ENCODE measurements around the gene GHDC. TPM values are rescaled to one million over a fixed set of nuclear protein-coding genes. Genes with fewer than 3 reads are reported as not detected.

Gene GHDC
- total RNA-seq, 1 donor from 2014 or later: 8.4 TPM

DNA sequence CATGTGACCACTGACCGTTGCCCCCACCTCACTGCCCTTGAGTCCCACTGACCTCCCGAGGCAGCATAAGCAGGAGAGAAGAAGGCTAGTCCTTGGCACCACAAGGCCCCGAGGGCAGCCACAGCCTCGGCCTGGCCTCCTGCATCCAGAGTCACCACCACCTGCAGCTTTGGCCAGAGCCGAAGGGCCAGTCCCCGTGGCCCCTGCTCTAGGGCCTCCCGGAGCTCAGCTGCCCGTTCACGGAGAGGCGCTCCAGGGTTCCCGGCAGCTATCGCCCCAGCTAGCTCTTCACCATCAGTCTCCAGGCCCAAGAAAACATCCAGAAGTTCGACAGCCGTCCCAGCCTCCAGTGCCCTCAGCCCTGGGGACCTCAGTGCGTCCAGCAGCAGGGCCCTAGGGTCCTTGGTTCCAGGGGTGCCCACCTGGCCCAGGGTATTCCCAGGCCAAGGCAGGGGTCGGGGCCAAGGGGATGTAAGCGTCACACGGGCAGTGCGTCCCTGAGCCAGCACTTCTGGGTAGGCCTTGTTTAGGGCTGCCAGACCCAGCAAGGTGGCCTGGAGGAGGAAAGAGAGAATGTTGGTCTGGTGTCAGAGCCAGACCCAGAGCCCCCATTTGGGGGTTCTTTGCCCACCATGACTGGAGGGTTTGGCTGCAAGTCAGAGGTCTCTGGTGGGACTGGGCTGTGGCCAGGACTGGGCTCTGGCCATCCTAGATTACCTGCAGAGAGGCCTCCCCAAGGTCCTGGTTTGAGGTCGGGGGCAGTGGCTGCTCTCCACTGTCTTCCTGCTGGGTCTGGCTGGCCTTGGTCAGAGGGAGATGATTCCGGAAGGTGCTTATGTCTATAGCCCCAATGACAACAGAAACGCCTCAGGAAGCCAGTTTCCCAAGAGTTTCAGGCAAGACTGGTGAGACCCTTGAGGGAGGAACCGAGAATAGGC lies 1.8 kb downstream of the GHDC start:
- intact Hi-C loops (cut with micrococcal nuclease): no loop called here
- H3K4me3 ChIP-seq: peak overlapping the region; percentile 70
- no peaks in the 10 kb centered on the region for H3K27me3 ChIP-seq (ENCODE audit: low read depth)
- DNase-seq: no peak
- H3K36me3 ChIP-seq: no peaks in the 10 kb centered on the region
- H3K4me1 ChIP-seq: peaks cover 24% of the 10 kb centered on the region
- TF ChIP-seq, protein P1, sequence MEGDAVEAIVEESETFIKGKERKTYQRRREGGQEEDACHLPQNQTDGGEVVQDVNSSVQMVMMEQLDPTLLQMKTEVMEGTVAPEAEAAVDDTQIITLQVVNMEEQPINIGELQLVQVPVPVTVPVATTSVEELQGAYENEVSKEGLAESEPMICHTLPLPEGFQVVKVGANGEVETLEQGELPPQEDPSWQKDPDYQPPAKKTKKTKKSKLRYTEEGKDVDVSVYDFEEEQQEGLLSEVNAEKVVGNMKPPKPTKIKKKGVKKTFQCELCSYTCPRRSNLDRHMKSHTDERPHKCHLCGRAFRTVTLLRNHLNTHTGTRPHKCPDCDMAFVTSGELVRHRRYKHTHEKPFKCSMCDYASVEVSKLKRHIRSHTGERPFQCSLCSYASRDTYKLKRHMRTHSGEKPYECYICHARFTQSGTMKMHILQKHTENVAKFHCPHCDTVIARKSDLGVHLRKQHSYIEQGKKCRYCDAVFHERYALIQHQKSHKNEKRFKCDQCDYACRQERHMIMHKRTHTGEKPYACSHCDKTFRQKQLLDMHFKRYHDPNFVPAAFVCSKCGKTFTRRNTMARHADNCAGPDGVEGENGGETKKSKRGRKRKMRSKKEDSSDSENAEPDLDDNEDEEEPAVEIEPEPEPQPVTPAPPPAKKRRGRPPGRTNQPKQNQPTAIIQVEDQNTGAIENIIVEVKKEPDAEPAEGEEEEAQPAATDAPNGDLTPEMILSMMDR (IDR thresholded peaks at IDR 0.05; ENCODE audit: borderline replicate concordance): no peak
- H3K27ac ChIP-seq (replicated peaks): no peak overlapping the region
- no peaks in the 10 kb centered on the region for H3K9me3 ChIP-seq (replicated peaks)

DNA sequence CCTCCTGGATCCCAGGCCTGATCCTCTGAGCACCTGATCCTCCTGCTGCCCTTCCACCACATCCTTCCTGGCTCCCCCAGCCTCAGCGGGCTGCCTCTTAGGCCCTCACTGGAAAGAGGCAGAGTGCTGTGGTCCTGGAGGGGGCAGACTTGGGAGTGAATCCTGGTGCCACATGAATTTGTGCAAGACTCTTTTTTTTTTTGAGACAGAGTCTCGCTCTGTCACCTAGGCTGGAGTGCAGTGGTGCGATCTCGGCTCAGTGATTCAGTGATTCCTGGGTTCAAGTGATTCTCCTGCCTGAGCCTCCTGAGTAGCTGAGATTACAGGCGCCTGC lies 3.1 kb downstream of the GHDC start:
- Histone ChIP-seq H3K36me3 (no peaks in the 10 kb centered on the region), H3K9me3 (replicated peaks) (no peaks in the 10 kb centered on the region), H3K27ac (replicated peaks) (no peak overlapping the region), H3K4me1 (peaks cover 24% of the 10 kb centered on the region), H3K4me3 (no peak overlapping the region), H3K27me3 (ENCODE audit: low read depth) (no peaks in the 10 kb centered on the region)
- intact Hi-C loops (cut with micrococcal nuclease): no loop called here
- no peak for DNase-seq
- TF ChIP-seq, protein P1 (IDR thresholded peaks at IDR 0.05; ENCODE audit: borderline replicate concordance): no peak

DNA sequence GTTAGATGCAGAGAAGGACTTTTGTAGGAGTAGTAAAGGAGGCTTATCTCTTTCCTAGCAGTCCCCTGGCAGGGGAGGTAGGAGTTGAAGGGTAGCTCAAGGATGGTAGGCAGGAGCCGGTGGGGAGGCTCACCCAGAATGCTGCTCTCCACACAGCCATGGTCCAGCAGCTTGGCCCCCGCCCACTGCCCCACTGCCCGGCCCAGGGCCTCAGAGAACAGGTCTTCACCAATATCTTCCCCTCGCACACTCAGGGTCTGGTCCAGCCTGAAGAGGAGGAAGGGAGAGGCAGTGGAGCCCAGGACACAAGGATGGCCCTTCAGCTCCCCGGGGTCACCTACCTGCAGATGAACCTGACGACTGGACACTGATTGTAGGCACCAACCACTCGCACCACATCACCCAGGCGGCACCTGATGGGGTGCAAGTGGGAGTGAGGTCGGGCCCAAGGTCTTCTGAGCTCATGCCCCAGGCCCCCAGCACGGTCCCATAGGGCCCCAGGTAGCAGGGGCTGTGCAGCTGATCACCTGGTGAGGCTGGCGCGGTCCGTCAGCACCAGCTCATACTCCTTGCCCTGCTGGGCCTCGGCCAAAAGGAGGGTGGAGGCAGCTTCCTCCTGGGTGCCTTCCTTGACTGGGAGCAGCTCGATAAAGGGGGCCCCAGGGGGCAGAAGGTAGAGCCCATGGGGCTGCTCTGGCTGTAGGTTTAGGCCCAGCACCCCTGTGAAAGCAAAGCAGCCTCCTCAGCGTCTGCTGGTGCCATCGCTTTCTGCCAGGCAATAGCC lies 3.6 kb downstream of the GHDC start:
- H3K27ac ChIP-seq (replicated peaks): no peak overlapping the region
- H3K9me3 ChIP-seq (replicated peaks): no peaks in the 10 kb centered on the region
- DNase-seq: no peak
- TF ChIP-seq, protein P1 (IDR thresholded peaks at IDR 0.05; ENCODE audit: borderline replicate concordance): no peak
- intact Hi-C loops (cut with micrococcal nuclease): no loop called here
- H3K4me1 ChIP-seq: peaks cover 24% of the 10 kb centered on the region
- no peaks in the 10 kb centered on the region for H3K27me3 ChIP-seq (ENCODE audit: low read depth)
- H3K4me3 ChIP-seq: no peak overlapping the region
- no peaks in the 10 kb centered on the region for H3K36me3 ChIP-seq

DNA sequence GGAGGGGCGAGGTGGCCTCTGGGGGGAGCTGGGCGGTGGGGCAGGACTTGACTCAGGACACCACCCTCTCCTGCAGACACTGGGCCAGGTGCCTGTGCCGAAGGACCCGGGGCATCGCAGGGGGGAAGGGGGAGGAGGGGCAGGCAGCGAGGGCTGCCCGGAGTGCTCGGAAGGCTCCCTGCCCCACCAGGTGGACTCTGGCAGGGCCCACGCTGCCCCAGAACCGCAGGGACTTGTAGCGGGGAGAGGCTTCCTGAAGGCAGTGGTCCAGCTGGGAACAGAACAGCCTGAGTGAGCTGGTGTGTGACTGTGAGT lies 4.7 kb downstream of the GHDC start:
- Histone ChIP-seq H3K9me3 (replicated peaks) (no peaks in the 10 kb centered on the region), H3K4me1 (peaks cover 23% of the 10 kb centered on the region), H3K27ac (replicated peaks) (no peak overlapping the region), H3K36me3 (no peaks in the 10 kb centered on the region), H3K27me3 (ENCODE audit: low read depth) (no peaks in the 10 kb centered on the region), H3K4me3 (no peak overlapping the region)
- no peak for DNase-seq
- TF ChIP-seq, protein P1 (IDR thresholded peaks at IDR 0.05; ENCODE audit: borderline replicate concordance): no peak
- intact Hi-C loops (cut with micrococcal nuclease): no loop called here

DNA sequence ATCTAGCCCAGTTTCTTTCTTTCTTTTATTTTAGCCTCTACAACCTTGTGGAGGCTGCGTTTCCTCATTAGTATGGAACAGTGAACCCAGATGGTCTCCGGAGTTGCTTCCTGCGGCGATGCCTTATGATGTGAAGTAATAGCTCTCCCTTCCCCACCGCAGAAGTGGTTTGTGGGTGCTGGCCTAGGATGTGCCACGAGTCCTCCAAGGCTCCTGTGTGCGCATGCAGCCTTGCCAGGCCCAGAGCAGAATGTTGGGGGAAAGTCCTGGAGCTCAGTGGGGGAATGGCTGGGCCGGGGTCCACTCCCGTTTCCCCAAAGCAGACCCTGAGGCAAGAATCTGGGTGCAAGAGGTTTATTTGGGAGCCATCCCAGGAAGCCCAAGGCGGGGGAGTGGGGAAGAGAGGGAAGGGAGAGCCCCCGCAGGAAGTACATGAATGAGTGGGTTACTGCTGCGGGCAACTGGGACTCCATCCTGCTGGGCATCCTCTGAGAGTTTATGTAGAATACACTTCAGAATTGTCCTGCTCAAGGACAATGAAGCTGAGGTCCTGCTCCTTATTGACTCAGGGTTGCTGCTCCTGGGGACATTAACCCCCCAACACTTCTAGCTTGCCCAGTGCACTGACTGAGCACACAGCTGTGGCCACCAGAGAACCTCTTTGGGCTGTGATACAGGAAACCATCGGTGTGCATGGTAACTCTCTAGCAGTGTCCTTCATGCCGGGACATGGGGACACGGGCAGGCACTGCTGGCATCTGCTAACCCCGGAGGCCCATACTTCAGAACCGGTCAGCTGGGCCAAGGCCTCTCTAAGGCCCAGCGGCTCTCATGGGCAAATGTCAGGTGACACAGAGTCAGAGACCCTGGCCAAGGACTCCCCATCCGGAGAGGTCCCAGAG lies 5.3 kb downstream of the GHDC start:
- H3K4me3 ChIP-seq: no peak overlapping the region
- H3K9me3 ChIP-seq (replicated peaks): no peaks in the 10 kb centered on the region
- no peak overlapping the region for H3K27ac ChIP-seq (replicated peaks)
- peaks cover 25% of the 10 kb centered on the region for H3K4me1 ChIP-seq
- TF ChIP-seq, protein P1 (IDR thresholded peaks at IDR 0.05; ENCODE audit: borderline replicate concordance): no peak
- no peaks in the 10 kb centered on the region for H3K36me3 ChIP-seq
- intact Hi-C loops (cut with micrococcal nuclease): no loop called here
- DNase-seq: no peak
- H3K27me3 ChIP-seq (ENCODE audit: low read depth): no peaks in the 10 kb centered on the region
